ENCODE measurements around the gene TOLLIP. TPM values are rescaled to one million over a fixed set of nuclear protein-coding genes. Genes with fewer than 3 reads are reported as not detected.

TOLLIP gene
- total RNA-seq, 2 donors from 2014 or later: 29.6 to 41.0 TPM

GRCh38 chr11:1225386-1226225, 83.8 kb downstream of the TOLLIP start:
- Histone ChIP-seq H3K4me1 (no peaks in the 10 kb centered on the region), H3K27me3 (peaks cover 0 to 9% of the 10 kb centered on the region in 2 donors), H3K4me3 (no peak overlapping the region), H3K9me3 (no peaks in the 10 kb centered on the region), H3K36me3 (no peaks in the 10 kb centered on the region), H3K27ac (no peak overlapping the region)
- no peak for DNase-seq (ENCODE audit: low spot score)
- no peak for TF ChIP-seq CTCF (IDR thresholded peaks at IDR 0.05)

GRCh38 chr11:1224491-1225385, 84.7 kb downstream of the TOLLIP start:
- no peak for DNase-seq (ENCODE audit: low spot score)
- Histone ChIP-seq H3K27ac (no peak overlapping the region), H3K36me3 (no peaks in the 10 kb centered on the region), H3K9me3 (no peaks in the 10 kb centered on the region), H3K4me3 (no peak overlapping the region), H3K27me3 (peaks cover 0 to 9% of the 10 kb centered on the region in 2 donors), H3K4me1 (no peaks in the 10 kb centered on the region)
- no peak for TF ChIP-seq CTCF (IDR thresholded peaks at IDR 0.05)

Small RNAs within 50 kb of the gene (microRNA-seq; reads per million reads assigned to microRNA genes)
- gene MIR6744 (ENCODE audit: borderline number of aligned reads in 2 of 2, borderline replicate concordance in 1 of 2): 0 reads per million in 2 donors

Other genes starting within 250 kb of the TOLLIP start
- gene MUC2, start 234.8 kb downstream of the TOLLIP start, total RNA-seq: not detected
- gene MUC5AC, start 151.7 kb downstream of the TOLLIP start, total RNA-seq: not detected
- not detected for gene MUC5B, start 86.6 kb downstream of the TOLLIP start, total RNA-seq
- under 1 TPM; 0.19 to 0.51 TPM for gene BRSK2, start 80.3 kb upstream of the TOLLIP start, total RNA-seq
- 10 to 100 TPM; 22.0 to 27.9 TPM for gene MOB2, start 177.1 kb upstream of the TOLLIP start, total RNA-seq